ENCODE measurements around the gene TK1.
A peak's percentile ranks its signal among the peaks of the same experiment; 100 is the strongest.

TK1 gene

GRCh38 chr17:78138204-78139060 lies 48.4 kb downstream of the TK1 start:
- H3F3A ChIP-seq (ENCODE audit: control insufficient read depth, insufficient read depth): peaks cover 13% of the 10 kb centered on the region
- H3K4me1 ChIP-seq (ENCODE audit: control insufficient read depth, low read length): peaks cover 51% of the 10 kb centered on the region
- H3K4me2 ChIP-seq (ENCODE audit: low read length): no peak overlapping the region
- H3K79me2 ChIP-seq (ENCODE audit: control insufficient read depth, low read length): peaks cover 16% of the 10 kb centered on the region
- H3K9me3 ChIP-seq (ENCODE audit: control insufficient read depth, insufficient read depth, low read length): no peaks in the 10 kb centered on the region
- no peaks in the 10 kb centered on the region for H3K27me3 ChIP-seq (ENCODE audit: control insufficient read depth, low read length)
- no peaks in the 10 kb centered on the region for H3K9me2 ChIP-seq (replicated peaks; ENCODE audit: control insufficient read depth, low read length)
- peaks cover 72% of the 10 kb centered on the region for H3K36me3 ChIP-seq (ENCODE audit: control insufficient read depth, low read length)
- no peak overlapping the region for H3K4me3 ChIP-seq (ENCODE audit: low read length)
- peaks cover 3% of the 10 kb centered on the region; the same call in 1 of the 2 replicates for H4K20me1 ChIP-seq (ENCODE audit: control insufficient read depth, insufficient read depth, low read depth, low read length)
- no peak overlapping the region for H3K27ac ChIP-seq (ENCODE audit: low read depth, low read length)
- no peak for TF ChIP-seq CTCF (IDR thresholded peaks at IDR 0.05; ENCODE audit: low read depth, low read length, poor library complexity, severe bottlenecking)
- TF ChIP-seq EZH2phosphoT487 (IDR thresholded peaks at IDR 0.05; ENCODE audit: borderline replicate concordance, low read length): no peak

- TF ChIP-seq CTCF (IDR thresholded peaks at IDR 0.05; ENCODE audit: low read depth, low read length, poor library complexity, severe bottlenecking) (peak; percentile 96), EZH2phosphoT487 (IDR thresholded peaks at IDR 0.05; ENCODE audit: borderline replicate concordance, low read length) (no peak)
- Histone ChIP-seq H3K27ac (ENCODE audit: low read depth, low read length) (peak overlapping the region; percentile 47), H3K4me2 (ENCODE audit: low read length) (peak overlapping the region; percentile 21; the same call in 1 of the 2 replicates)
Measured at GRCh38 chr17:78137392-78138203, 49.3 kb downstream of the TK1 start.

GRCh38 chr17:78135858-78136500 lies 50.9 kb downstream of the TK1 start:
- Histone ChIP-seq H3K4me2 (ENCODE audit: low read length) (no peak overlapping the region), H3K9me3 (ENCODE audit: control insufficient read depth, insufficient read depth, low read length) (no peaks in the 10 kb centered on the region), H3K27me3 (ENCODE audit: control insufficient read depth, low read length) (no peaks in the 10 kb centered on the region), H3K9me2 (replicated peaks; ENCODE audit: control insufficient read depth, low read length) (no peaks in the 10 kb centered on the region), H3F3A (ENCODE audit: control insufficient read depth, insufficient read depth) (peaks cover 11% of the 10 kb centered on the region), H3K4me3 (ENCODE audit: low read length) (no peak overlapping the region), H3K79me2 (ENCODE audit: control insufficient read depth, low read length) (peaks cover 41% of the 10 kb centered on the region), H3K36me3 (ENCODE audit: control insufficient read depth, low read length) (peaks cover 81% of the 10 kb centered on the region), H3K27ac (ENCODE audit: low read depth, low read length) (no peak overlapping the region), H3K4me1 (ENCODE audit: control insufficient read depth, low read length) (peaks cover 68% of the 10 kb centered on the region), H4K20me1 (ENCODE audit: control insufficient read depth, insufficient read depth, low read depth, low read length) (peaks cover 3% of the 10 kb centered on the region; the same call in 1 of the 2 replicates)
- TF ChIP-seq CTCF (IDR thresholded peaks at IDR 0.05; ENCODE audit: low read depth, low read length, poor library complexity, severe bottlenecking): no peak
- TF ChIP-seq EZH2phosphoT487 (IDR thresholded peaks at IDR 0.05; ENCODE audit: borderline replicate concordance, low read length): no peak

More at GRCh38 chr17:78137392-78138203, 49.3 kb downstream of the TK1 start:
- Histone ChIP-seq H3K9me2 (replicated peaks; ENCODE audit: control insufficient read depth, low read length) (no peaks in the 10 kb centered on the region), H4K20me1 (ENCODE audit: control insufficient read depth, insufficient read depth, low read depth, low read length) (peaks cover 3% of the 10 kb centered on the region; the same call in 1 of the 2 replicates), H3K4me3 (ENCODE audit: low read length) (0 out of 2 replicates have a peak overlapping the region, but pooled peaks have one; percentile 2), H3K36me3 (ENCODE audit: control insufficient read depth, low read length) (peaks cover 79% of the 10 kb centered on the region), H3K27me3 (ENCODE audit: control insufficient read depth, low read length) (no peaks in the 10 kb centered on the region), H3K79me2 (ENCODE audit: control insufficient read depth, low read length) (peaks cover 25% of the 10 kb centered on the region), H3K9me3 (ENCODE audit: control insufficient read depth, insufficient read depth, low read length) (no peaks in the 10 kb centered on the region), H3F3A (ENCODE audit: control insufficient read depth, insufficient read depth) (peaks cover 12% of the 10 kb centered on the region), H3K4me1 (ENCODE audit: control insufficient read depth, low read length) (peaks cover 60% of the 10 kb centered on the region)
